Effector memory CD4-positive, alpha-beta T cell (primary cell): ENCODE data around the gene ODC1.

Experiments
- DNase-seq, 3 donors: peaks; one replicate each; pipeline ENCODE4 v3.0.0-alpha.2; 2020
- H3K27ac ChIP-seq: 2 replicates; pipeline ENCODE4 v1.7.0; 2013; ENCODE audit warnings: mild to moderate bottlenecking, low read length, moderate library complexity; ENCODE audit not compliant: insufficient read depth, poor library complexity, severe bottlenecking
- H3K27me3 ChIP-seq: replicated peaks from 2 replicates; pipeline ENCODE4 v1.7.0; 2013; ENCODE audit warnings: mild to moderate bottlenecking, low read length; ENCODE audit not compliant: insufficient read depth, control insufficient read depth, poor library complexity, severe bottlenecking
- H3K36me3 ChIP-seq: 2 replicates; pipeline ENCODE4 v1.7.0; 2013; ENCODE audit warnings: mild to moderate bottlenecking, low read length, moderate library complexity; ENCODE audit not compliant: control insufficient read depth, insufficient read depth
- H3K4me1 ChIP-seq: 2 replicates; pipeline ENCODE4 v1.7.0; 2013; ENCODE audit warnings: low read length, mild to moderate bottlenecking; ENCODE audit not compliant: control insufficient read depth, insufficient read depth, poor library complexity, severe bottlenecking
- H3K4me3 ChIP-seq: 2 replicates; pipeline ENCODE4 v1.7.0; 2013; ENCODE audit warnings: low read length, low read depth, mild to moderate bottlenecking; ENCODE audit not compliant: insufficient read depth, poor library complexity, severe bottlenecking
- H3K9me3 ChIP-seq: 2 replicates; pipeline ENCODE4 v1.7.0; 2013; ENCODE audit warnings: mild to moderate bottlenecking, low read length, moderate library complexity; ENCODE audit not compliant: control insufficient read depth

The ODC1 gene

DNA sequence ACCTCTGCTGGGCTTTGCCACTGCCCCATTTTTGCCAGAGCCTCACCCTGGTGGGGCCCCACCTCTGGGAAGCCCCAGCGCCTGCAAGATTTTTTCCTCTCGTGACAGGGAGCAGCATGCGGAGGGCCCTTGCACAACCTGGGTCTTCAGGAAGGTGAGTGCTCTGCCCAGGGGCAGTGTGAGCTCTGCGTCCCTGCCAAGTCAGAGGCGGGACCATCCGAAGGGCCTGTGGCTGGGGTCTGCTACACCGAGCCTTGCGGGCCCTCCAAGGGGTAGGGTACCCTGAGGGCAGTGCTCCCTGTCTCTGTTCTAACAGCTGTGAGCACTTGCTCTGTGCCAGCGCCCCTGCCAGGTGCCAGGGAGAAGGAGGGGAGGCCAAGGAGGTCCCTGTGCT is 5.8 kb upstream of the ODC1 start:
- Histone ChIP-seq H3K27ac (no peak overlapping the region), H3K27me3 (no peaks in the 10 kb centered on the region), H3K4me1 (peaks cover 5% of the 10 kb centered on the region), H3K4me3 (no peak overlapping the region), H3K9me3 (no peaks in the 10 kb centered on the region), H3K36me3 (no peaks in the 10 kb centered on the region)
- no peak for DNase-seq

DNA sequence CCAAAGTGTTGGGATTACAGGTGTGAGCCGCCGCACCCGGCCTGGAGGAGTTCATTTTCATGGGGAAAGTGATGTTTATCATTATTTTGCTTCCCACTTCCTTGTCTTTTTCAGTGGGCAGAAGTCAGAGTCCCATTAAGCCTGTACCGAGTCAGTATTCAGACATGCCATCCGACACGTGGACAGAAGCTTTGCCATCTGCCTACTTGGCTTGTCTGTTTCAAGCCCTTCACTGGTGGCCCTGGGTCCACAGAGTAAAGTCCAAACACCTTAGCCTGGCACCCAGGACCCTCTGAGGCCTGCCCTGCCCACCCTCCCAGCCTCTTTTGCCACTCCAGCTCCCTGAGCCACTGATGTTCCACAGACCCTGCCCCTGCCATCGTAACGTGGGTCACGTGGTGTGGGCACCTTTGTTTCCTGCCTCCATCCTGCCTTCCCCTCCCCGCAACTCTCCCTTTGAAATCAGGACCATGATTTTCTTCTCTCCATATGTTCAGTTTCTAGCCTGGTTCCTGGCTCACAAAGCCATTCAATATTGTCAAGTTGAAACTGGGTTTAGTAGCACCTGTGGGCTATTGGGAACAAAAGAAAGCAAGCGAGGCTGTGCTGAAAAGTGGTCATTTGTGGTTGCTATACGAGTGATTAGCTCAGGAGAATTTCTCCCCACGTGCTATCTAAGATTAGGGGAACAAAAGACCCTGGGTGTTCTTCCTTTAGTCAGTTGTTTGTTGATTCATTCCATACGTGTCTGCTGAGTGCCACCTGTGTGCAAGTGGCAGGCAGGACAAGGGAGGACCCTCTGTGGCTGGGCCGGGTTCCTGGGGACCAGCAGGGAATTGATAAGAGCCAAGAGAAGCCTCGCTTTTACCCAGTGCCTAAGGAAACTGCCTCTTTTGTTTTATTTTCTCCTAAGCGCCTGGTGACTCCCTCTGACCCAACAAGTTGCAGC is 5.1 kb upstream of the ODC1 start:
- H3K27ac ChIP-seq: no peak overlapping the region
- DNase-seq: no peak
- H3K36me3 ChIP-seq: no peaks in the 10 kb centered on the region
- H3K4me1 ChIP-seq: peaks cover 8% of the 10 kb centered on the region
- no peak overlapping the region for H3K4me3 ChIP-seq
- H3K27me3 ChIP-seq: no peaks in the 10 kb centered on the region
- H3K9me3 ChIP-seq: no peaks in the 10 kb centered on the region

DNA sequence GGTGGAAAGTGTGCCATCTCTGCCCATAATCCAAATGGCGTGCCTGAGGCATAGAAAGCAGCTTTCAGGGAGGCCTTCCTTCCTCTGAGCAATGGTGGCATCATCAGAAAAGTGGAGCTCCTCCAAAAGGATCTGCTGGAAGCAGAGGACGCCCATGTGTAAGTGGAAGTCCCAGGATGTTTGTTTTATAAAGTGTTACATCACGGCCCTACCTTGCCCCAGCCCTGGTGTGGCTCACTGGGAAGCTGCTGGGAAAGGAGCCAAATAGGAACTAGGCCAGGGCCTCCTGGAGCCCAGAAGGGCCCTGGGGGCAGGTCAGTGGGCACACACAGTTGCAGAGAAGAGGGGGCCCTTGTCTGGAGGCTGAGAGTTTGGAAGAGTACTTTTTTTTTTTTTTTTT is 4.2 kb upstream of the ODC1 start:
- DNase-seq: no peak
- Histone ChIP-seq H3K9me3 (no peaks in the 10 kb centered on the region), H3K27me3 (no peaks in the 10 kb centered on the region), H3K4me1 (peaks cover 12% of the 10 kb centered on the region), H3K36me3 (no peaks in the 10 kb centered on the region), H3K4me3 (no peak overlapping the region), H3K27ac (no peak overlapping the region)

DNA sequence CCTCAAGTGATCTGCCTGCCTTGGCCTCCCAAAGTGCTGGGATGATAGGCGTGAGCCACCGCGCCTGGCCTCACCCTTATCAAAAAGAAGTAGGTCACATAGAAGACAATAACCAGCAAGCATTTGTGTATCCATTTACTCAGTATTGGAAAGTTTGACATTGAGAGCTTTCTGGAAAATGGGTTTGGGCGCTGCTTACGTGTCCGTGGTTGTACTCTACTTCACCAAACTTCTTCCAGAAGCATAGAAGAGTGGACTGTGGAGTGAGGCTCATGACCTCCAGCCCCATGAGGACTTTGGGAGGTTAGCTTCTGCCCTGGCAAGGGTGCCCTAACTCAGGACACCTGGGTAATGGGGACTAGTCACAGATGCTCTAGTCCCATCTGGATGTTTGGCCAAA is 3.7 kb upstream of the ODC1 start:
- no peak for DNase-seq
- Histone ChIP-seq H3K27ac (no peak overlapping the region), H3K36me3 (no peaks in the 10 kb centered on the region), H3K27me3 (no peaks in the 10 kb centered on the region), H3K9me3 (no peaks in the 10 kb centered on the region), H3K4me3 (no peak overlapping the region), H3K4me1 (peaks cover 17% of the 10 kb centered on the region)

DNA sequence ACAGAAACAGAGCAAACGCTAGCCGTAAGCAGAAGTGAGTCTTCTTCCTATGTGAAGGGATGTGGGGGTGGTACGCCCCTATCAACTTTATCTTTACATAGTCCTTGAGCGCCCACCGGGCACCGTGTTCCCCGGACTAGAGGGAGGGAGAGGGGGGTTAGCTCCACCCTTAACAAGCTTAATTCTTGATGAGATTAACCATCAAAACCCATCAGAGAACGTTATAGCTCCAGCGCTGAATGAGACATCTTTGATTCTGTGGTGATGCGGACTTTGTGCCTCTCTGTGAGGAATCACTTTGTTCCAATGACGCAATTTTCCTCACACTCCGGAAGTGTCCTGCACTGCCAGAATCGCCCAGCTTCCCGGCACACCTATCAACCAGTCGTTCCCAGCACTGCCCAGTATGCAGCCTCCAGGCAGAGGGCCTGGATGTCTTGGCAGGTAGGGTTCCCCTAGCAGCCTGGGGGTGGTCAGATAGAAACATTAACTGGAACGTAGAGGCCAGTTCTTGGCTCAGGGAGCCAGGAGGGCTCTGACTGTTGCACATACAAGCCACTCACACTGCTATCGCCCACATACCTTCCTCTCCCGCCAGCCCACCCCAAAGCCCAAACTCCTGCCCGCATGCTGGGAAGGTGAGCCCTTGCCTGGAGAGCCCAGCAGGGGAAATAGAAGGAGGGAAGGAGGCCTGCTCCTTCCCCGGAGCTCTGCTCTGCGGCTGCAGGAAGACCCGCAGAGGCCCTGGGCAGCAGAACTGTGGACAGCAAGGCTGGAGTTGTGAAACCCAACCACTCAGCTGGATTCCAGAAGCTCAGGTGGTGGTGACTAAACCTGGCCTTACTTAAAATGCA is 1.9 kb upstream of the ODC1 start:
- DNase-seq: no peak
- peaks cover 23% of the 10 kb centered on the region for H3K4me1 ChIP-seq

DNA sequence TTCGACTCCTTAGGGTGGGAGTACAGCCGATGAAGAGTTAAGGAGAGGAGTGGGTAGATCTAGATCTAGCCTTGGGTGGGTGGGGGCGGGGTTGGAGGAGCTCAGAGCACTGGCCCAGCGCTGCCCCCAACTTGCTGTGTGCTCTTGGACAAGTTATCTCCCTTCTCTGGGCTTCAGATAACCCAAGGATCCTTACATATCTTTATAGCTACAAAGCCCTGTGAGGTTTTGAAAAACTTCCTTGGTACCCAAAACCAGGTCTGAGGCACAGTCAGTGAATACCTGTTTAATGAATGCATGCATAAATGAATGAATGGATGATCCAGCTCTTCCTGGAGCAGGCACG is 1.3 kb upstream of the ODC1 start:
- H3K27me3 ChIP-seq: no peaks in the 10 kb centered on the region
- peaks cover 23% of the 10 kb centered on the region for H3K4me1 ChIP-seq
- peak overlapping the region; percentile 62 for H3K4me3 ChIP-seq
- H3K27ac ChIP-seq: no peak overlapping the region
- no peaks in the 10 kb centered on the region for H3K9me3 ChIP-seq
- DNase-seq: no peak
- peaks cover 7% of the 10 kb centered on the region for H3K36me3 ChIP-seq

More for the DNA sequence above, 1.9 kb upstream of the ODC1 start:
- Histone ChIP-seq H3K27ac (no peak overlapping the region), H3K36me3 (peaks cover 1% of the 10 kb centered on the region), H3K4me3 (no peak overlapping the region), H3K9me3 (no peaks in the 10 kb centered on the region), H3K27me3 (no peaks in the 10 kb centered on the region)

DNA sequence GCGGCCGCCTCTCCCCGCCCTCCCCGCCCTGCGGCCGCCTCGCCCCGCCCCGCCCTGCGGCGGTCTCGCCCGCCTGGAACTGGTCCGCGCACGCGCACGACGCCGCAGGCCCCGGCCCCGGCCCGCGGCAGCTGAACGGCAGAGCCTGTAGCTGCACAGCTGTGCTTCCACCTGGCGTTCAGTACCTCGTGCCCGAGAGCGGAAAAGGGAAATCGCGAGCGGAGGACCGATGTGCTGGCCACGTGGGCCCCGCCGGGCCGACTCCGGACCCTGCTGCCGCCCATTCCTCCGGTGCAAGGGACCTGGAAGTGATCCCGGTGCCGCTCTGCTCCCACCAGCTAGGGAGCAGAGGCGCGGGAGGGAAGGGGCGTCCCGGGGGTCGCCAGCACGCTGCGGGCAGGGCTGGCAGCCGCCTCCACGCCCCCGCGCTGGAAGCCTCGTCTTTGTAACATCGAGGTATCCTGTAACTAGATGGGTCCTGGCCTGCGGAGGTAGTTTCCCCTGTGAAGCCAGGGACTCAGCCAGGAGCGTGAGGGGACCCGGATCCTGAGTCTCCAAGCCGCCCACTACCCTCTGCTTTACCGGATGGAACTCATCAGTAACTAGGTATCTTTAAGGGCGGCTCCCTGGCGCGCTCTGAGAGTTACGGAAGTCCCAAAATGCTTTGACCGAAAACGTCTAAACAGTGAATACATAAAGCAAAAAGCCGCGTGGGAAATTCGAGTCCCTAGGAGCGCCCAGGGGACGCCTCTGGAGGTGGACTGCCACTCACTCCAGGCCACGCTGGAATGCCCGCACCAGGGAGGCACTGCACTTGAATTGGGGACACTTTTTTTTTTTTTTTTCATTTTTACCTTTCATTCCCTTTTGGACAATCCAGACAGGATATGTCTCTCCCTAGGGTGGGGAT is 704 bp upstream of the ODC1 start:
- Histone ChIP-seq H3K27me3 (no peaks in the 10 kb centered on the region), H3K27ac (peak overlapping the region; percentile 82), H3K4me3 (peak overlapping the region; percentile 62), H3K36me3 (peaks cover 14% of the 10 kb centered on the region), H3K9me3 (no peaks in the 10 kb centered on the region), H3K4me1 (peaks cover 23% of the 10 kb centered on the region)
- peak; percentile 39 to 92 (median 89) for DNase-seq

DNA sequence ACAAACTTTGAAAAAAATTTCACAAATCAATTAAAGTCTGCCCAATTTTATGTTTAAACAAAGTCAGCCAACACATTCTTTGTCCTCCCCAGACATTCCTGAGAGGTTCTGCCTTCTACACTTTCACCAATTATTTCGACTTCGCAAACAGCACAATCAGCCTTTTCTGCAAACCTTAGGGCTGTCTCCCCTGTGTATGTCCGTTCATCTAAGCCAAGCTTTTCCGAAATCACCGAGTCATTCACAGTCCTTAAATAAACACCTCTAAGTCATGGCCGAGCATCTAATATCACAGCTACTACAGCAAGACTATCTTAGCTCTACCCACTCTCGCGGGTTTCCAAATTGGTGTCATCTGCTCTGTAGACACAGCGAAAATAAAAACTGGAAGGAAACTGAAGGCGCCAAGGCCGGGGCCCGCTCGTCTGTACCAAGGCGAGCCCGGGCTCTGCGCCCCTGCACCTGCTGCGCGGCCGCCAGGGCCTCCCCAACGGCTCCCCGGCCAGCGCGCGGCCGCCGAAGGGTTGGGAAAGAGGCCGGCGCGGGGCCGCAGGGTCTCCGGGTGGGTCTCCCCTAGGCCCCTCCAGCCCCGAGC is 730 bp downstream of the ODC1 start:
- Histone ChIP-seq H3K27ac (peak overlapping the region; percentile 79), H3K27me3 (no peaks in the 10 kb centered on the region), H3K9me3 (no peaks in the 10 kb centered on the region), H3K36me3 (peaks cover 27% of the 10 kb centered on the region), H3K4me1 (peaks cover 23% of the 10 kb centered on the region), H3K4me3 (peak overlapping the region; percentile 58)
- DNase-seq: no peak

DNA sequence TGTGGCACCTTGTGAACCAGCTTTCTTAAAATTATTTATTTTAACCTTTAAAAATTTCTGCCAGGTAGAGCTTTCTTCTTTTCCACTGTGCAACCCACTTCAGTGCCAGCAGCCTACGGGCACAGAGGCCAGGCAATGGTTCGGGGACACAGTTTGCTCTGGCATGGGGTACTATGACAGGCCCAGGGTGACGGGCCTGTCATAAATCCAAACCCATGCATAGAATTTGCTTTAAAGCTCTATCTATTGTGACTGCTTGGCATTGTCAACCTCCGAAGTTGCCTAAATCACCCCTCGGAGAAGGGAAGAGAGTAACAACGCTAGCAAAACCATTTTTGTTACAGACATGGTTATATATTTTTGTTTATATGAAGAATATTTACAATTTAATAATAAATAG is 1.5 kb downstream of the ODC1 start:
- H3K36me3 ChIP-seq: peaks cover 35% of the 10 kb centered on the region
- DNase-seq: no peak
- no peaks in the 10 kb centered on the region for H3K9me3 ChIP-seq
- H3K27ac ChIP-seq: no peak overlapping the region
- H3K4me3 ChIP-seq: no peak overlapping the region
- H3K4me1 ChIP-seq: peaks cover 23% of the 10 kb centered on the region
- H3K27me3 ChIP-seq: no peaks in the 10 kb centered on the region
